ENCODE results near the gene CMTM2. TPM values are rescaled to one million over a fixed set of nuclear protein-coding genes. Genes with fewer than 3 reads are reported as not detected.
A peak's percentile ranks its signal among the peaks of the same experiment; 100 is the strongest.

Gene CMTM2
- total and polyA plus RNA-seq, 9 of the 15 experiments (the other 6 are each of a cell fraction or from before 2014, with no cell fraction given) = not detected

DNA sequence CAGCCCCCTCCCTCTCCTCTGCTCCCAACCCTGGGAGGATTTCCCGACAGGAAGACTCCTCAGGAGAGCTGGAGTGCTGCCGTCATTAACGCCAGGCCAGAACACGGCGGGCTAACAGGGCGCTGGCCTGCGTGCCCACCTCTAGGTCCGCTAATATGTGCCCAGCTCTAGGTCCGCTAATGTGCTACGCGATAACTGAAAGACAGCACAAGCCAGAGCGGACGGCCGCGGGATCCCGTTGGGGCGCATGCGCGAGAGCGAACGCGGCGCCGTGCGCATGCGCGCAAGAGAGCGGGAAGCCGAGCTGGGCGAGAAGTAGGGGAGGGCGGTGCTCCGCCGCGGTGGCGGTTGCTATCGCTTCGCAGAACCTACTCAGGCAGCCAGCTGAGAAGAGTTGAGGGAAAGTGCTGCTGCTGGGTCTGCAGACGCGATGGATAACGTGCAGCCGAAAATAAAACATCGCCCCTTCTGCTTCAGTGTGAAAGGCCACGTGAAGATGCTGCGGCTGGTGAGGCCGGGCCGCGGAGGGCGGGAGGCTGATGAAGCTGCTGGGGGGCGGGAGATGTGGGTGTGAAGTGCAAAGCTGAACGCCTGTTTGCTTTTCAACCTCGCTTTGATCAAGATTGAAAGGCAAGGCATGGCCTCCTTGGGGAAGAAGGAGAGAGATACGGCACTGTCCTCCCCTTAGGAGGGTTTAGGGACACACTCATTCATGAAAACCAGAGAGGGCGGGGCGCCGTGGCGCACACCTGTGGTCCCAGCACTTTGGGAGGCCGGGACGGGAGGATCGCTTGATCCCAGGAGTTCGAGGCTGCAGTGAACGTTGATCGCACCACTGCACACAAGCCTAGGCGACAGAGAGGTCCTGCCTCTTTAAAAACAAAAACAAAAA is 26.7 kb upstream of the CMTM2 start, which contains the start of gene CKLF (continued):
- TF ChIP-seq ZKSCAN8 (CRISPR knock-in tag; IDR thresholded peaks at IDR 0.05) (no peak), POLR2B (IDR thresholded peaks at IDR 0.05; ENCODE audit: low read depth, partially characterized antibody) (peak; percentile 99), CTBP1 (IDR thresholded peaks at IDR 0.05; ENCODE audit: borderline replicate concordance) (peak; percentile 85; the same call in 1 of the 2 replicates), PHF20 (IDR thresholded peaks at IDR 0.05; ENCODE audit: partially characterized antibody) (peak; percentile 30), KAT2B (IDR thresholded peaks at IDR 0.05; ENCODE audit: low read depth, low read length) (no peak), CBX3 (IDR thresholded peaks at IDR 0.05; ENCODE audit: borderline replicate concordance in 1 of 2, low read length in 2 of 2) (peak in 1 of 2 experiments; percentile 98; a peak in 2 of 3 replicates), SMARCC2 (IDR thresholded peaks at IDR 0.05; ENCODE audit: low read depth) (no peak), DIDO1 (tag; IDR thresholded peaks at IDR 0.05; ENCODE audit: low read depth) (0 out of 2 replicates have a peak, but pooled peaks have one; percentile 28), SMAD4 (CRISPR knock-in tag; conservative IDR thresholded peaks at IDR 0.05) (peak; percentile 57), ZNF143 (CRISPR knock-in tag; IDR thresholded peaks at IDR 0.05) (peak; percentile 62), TAL1 (IDR thresholded peaks at IDR 0.05) (0 out of 2 replicates have a peak, but pooled peaks have one; percentile 3)
- TF ChIP-seq, protein P1, sequence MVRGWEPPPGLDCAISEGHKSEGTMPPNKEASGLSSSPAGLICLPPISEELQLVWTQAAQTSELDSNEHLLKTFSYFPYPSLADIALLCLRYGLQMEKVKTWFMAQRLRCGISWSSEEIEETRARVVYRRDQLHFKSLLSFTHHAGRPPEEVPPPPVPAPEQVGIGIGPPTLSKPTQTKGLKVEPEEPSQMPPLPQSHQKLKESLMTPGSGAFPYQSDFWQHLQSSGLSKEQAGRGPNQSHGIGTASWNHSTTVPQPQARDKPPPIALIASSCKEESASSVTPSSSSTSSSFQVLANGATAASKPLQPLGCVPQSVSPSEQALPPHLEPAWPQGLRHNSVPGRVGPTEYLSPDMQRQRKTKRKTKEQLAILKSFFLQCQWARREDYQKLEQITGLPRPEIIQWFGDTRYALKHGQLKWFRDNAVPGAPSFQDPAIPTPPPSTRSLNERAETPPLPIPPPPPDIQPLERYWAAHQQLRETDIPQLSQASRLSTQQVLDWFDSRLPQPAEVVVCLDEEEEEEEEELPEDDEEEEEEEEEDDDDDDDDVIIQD (CRISPR knock-in tag; IDR thresholded peaks at IDR 0.05) = no peak
- TF ChIP-seq, protein P2, sequence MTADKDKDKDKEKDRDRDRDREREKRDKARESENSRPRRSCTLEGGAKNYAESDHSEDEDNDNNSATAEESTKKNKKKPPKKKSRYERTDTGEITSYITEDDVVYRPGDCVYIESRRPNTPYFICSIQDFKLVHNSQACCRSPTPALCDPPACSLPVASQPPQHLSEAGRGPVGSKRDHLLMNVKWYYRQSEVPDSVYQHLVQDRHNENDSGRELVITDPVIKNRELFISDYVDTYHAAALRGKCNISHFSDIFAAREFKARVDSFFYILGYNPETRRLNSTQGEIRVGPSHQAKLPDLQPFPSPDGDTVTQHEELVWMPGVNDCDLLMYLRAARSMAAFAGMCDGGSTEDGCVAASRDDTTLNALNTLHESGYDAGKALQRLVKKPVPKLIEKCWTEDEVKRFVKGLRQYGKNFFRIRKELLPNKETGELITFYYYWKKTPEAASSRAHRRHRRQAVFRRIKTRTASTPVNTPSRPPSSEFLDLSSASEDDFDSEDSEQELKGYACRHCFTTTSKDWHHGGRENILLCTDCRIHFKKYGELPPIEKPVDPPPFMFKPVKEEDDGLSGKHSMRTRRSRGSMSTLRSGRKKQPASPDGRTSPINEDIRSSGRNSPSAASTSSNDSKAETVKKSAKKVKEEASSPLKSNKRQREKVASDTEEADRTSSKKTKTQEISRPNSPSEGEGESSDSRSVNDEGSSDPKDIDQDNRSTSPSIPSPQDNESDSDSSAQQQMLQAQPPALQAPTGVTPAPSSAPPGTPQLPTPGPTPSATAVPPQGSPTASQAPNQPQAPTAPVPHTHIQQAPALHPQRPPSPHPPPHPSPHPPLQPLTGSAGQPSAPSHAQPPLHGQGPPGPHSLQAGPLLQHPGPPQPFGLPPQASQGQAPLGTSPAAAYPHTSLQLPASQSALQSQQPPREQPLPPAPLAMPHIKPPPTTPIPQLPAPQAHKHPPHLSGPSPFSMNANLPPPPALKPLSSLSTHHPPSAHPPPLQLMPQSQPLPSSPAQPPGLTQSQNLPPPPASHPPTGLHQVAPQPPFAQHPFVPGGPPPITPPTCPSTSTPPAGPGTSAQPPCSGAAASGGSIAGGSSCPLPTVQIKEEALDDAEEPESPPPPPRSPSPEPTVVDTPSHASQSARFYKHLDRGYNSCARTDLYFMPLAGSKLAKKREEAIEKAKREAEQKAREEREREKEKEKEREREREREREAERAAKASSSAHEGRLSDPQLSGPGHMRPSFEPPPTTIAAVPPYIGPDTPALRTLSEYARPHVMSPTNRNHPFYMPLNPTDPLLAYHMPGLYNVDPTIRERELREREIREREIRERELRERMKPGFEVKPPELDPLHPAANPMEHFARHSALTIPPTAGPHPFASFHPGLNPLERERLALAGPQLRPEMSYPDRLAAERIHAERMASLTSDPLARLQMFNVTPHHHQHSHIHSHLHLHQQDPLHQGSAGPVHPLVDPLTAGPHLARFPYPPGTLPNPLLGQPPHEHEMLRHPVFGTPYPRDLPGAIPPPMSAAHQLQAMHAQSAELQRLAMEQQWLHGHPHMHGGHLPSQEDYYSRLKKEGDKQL (CRISPR knock-in tag; IDR thresholded peaks at IDR 0.05; ENCODE audit: borderline replicate concordance) = peak; percentile 97; the same call in 1 of the 2 replicates
- TF ChIP-seq, protein P3, sequence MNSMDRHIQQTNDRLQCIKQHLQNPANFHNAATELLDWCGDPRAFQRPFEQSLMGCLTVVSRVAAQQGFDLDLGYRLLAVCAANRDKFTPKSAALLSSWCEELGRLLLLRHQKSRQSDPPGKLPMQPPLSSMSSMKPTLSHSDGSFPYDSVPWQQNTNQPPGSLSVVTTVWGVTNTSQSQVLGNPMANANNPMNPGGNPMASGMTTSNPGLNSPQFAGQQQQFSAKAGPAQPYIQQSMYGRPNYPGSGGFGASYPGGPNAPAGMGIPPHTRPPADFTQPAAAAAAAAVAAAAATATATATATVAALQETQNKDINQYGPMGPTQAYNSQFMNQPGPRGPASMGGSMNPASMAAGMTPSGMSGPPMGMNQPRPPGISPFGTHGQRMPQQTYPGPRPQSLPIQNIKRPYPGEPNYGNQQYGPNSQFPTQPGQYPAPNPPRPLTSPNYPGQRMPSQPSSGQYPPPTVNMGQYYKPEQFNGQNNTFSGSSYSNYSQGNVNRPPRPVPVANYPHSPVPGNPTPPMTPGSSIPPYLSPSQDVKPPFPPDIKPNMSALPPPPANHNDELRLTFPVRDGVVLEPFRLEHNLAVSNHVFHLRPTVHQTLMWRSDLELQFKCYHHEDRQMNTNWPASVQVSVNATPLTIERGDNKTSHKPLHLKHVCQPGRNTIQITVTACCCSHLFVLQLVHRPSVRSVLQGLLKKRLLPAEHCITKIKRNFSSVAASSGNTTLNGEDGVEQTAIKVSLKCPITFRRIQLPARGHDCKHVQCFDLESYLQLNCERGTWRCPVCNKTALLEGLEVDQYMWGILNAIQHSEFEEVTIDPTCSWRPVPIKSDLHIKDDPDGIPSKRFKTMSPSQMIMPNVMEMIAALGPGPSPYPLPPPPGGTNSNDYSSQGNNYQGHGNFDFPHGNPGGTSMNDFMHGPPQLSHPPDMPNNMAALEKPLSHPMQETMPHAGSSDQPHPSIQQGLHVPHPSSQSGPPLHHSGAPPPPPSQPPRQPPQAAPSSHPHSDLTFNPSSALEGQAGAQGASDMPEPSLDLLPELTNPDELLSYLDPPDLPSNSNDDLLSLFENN (IDR thresholded peaks at IDR 0.05; ENCODE audit: low read depth in 2 of 2, low read length in 2 of 2) = no peak
- TF ChIP-seq, protein P4, sequence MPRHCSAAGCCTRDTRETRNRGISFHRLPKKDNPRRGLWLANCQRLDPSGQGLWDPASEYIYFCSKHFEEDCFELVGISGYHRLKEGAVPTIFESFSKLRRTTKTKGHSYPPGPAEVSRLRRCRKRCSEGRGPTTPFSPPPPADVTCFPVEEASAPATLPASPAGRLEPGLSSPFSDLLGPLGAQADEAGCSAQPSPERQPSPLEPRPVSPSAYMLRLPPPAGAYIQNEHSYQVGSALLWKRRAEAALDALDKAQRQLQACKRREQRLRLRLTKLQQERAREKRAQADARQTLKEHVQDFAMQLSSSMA (CRISPR knock-in tag; IDR thresholded peaks at IDR 0.05) = 0 out of 2 replicates have a peak, but pooled peaks have one; percentile 42

Data from K562 (cell line).